ENCODE results near the gene GP1BB. TPM values are rescaled to one million over a fixed set of nuclear protein-coding genes. Genes with fewer than 3 reads are reported as not detected.

The GP1BB gene
- total and polyA plus RNA-seq, 2 of the 13 experiments (the other 11 are each of a cell fraction or from before 2014, with no cell fraction given), result not detected

DNA sequence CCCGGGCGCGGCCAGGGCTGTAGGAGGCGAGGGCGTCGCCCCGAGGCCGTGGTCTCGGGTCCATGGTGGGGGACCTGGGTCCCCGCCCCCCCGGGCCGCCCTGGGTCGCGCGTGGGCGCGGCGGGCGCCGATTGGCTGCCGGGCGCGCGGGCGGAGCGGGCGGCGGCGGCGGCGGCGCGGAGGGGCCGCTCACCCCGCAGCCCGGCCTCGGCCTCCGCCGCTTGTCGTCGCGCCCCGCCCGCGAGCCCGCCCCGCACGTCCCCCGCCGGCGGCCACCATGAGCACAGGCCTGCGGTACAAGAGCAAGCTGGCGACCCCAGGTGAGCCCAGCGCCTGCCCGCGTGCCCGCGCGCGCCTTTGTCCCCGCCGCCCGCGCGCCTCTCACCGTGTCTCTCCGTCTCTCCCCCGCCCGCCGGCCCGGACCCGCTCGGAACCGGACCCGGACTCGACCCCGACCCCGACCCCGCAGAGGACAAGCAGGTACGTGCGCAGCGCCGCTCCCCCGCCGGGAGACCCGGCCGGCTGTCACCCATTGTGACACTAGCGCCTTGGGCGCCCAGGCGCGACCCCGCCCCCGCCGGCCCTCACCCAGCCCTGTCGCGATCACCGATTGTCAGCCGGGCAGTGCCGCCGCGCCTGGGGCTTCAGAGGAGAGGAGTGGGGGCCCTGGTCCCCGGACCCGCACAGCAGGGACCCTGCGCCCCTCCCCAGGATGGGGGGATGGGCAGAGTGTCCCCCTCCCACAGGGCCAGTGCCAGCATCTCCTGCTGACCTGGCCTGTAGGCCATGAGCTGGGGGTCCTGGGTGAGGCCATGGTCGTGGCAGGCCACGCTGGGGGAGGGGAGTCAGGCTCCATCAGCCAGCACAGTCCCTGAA is 8.8 kb upstream of the GP1BB start, which contains the start of gene SEPTIN5 (continued):
- TF ChIP-seq, protein P1, sequence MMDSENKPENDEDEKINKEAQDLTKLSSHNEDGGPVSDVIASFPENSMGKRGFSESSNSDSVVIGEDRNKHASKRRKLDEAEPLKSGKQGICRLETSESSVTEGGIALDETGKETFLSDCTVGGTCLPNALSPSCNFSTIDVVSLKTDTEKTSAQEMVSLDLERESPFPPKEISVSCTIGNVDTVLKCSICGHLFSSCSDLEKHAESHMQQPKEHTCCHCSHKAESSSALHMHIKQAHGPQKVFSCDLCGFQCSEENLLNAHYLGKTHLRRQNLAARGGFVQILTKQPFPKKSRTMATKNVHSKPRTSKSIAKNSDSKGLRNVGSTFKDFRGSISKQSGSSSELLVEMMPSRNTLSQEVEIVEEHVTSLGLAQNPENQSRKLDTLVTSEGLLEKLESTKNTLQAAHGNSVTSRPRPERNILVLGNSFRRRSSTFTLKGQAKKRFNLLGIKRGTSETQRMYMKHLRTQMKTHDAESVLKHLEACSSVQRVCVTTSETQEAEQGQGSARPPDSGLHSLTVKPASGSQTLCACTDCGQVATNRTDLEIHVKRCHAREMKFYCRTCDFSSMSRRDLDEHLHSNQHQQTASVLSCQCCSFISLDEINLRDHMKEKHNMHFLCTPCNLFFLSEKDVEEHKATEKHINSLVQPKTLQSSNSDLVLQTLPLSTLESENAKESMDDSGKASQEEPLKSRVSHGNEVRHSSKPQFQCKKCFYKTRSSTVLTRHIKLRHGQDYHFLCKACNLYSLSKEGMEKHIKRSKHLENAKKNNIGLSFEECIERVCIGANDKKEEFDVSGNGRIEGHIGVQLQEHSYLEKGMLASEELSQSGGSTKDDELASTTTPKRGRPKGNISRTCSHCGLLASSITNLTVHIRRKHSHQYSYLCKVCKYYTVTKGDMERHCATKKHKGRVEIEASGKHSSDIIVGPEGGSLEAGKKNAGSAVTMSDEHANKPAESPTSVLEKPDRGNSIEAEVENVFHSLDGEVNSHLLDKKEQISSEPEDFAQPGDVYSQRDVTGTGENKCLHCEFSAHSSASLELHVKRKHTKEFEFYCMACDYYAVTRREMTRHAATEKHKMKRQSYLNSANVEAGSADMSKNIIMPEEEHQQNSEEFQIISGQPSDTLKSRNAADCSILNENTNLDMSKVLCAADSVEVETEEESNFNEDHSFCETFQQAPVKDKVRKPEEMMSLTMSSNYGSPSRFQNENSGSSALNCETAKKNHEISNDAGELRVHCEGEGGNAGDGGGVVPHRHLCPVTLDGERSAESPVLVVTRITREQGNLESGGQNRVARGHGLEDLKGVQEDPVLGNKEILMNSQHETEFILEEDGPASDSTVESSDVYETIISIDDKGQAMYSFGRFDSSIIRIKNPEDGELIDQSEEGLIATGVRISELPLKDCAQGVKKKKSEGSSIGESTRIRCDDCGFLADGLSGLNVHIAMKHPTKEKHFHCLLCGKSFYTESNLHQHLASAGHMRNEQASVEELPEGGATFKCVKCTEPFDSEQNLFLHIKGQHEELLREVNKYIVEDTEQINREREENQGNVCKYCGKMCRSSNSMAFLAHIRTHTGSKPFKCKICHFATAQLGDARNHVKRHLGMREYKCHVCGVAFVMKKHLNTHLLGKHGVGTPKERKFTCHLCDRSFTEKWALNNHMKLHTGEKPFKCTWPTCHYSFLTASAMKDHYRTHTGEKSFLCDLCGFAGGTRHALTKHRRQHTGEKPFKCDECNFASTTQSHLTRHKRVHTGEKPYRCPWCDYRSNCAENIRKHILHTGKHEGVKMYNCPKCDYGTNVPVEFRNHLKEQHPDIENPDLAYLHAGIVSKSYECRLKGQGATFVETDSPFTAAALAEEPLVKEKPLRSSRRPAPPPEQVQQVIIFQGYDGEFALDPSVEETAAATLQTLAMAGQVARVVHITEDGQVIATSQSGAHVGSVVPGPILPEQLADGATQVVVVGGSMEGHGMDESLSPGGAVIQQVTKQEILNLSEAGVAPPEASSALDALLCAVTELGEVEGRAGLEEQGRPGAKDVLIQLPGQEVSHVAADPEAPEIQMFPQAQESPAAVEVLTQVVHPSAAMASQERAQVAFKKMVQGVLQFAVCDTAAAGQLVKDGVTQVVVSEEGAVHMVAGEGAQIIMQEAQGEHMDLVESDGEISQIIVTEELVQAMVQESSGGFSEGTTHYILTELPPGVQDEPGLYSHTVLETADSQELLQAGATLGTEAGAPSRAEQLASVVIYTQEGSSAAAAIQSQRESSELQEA (CRISPR knock-in tag; IDR thresholded peaks at IDR 0.05; ENCODE audit: not compliant biosample characterization), result no peak
- no peak for TF ChIP-seq AGO2 (optimal IDR thresholded peaks at IDR 0.05; ENCODE audit: low read depth, low read length)
- no peak for TF ChIP-seq SUZ12 (IDR thresholded peaks at IDR 0.05; ENCODE audit: low read depth, low read length)

All from HepG2 (cell line).